Right renal cortex interstitium (tissue), 3 donors: ENCODE measurements around the gene VANGL1. TPM values are rescaled to one million over a fixed set of nuclear protein-coding genes. Genes with fewer than 3 reads are reported as not detected.

Experiments used
- DNase-seq, 3 donors: peaks; one replicate each; pipeline ENCODE4 v3.0.0-alpha.2; 2013; ENCODE audit warnings: low read depth in 3 of 3, low spot score in 2 of 3
- polyA plus RNA-seq, 3 donors: library from polyadenylated mRNA; unstranded; fragments of 120-200 nt; gene quantifications; one replicate each; pipeline ENCODE4 v1.2.1, GENCODE V29; 2013; ENCODE audit not compliant: insufficient read length in 3 of 3

Gene VANGL1
- polyA plus RNA-seq, 3 donors: 14.3 to 15.3 (median 14.5) TPM

DNA sequence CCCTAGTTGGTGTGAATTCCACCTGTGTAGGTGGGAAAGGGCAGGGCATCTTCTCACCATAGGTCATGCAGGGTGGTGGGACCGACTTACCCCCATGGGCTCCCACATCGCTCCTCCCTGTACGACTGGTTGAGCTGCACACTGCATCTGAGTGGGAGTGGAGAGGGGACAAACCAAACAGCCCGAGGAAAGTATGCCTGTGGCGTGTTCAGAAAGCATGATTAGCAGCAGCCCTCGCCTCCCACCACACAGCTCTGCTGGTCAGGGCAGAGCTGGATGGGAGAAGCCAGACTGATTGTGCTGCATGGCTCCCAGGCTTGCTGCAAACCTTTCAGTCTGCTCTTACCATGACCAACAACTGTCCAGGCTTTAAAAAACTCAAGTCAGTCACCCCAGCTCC, 24.4 kb downstream of the VANGL1 start:
- DNase-seq: no peak

DNA sequence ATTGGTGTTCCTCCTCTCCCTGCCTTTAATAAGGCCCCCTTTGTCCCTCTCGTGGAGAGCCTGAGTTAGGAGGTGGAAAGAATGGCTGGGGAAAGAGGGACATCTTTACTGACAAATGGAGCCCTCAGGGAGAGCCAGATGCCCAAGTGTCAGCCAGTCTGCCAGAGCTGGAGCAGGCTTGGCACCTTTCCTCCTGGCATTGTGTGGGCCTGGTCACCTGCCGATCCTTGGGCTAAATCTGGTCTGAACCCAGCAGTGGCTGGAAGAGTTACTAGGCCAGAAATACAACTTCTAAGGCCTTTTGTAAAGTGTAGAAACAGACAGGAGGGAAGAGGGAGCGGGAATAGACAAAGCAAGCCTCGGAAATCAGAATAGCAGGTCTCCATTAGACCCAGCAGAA, 24.9 kb downstream of the VANGL1 start:
- DNase-seq: no peak

DNA sequence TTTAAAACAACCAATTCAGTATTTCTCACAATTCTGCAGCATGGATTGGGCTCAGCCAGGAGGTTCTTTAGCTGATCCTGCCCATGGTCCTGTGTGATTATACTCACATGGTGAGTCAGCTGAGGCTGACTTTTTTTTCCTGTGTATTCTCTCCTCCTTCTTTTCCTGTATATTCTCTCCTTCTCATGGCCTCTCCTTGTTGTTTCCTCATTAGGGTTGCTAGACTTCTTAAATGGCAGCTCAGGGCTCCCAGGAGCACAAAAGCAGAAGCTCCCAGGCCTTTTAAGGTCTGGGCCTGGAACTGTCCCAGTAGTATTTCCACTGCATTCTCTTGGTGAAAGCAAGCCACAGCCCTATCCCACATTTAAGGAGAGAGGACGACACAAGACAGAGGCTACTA, 26.8 kb downstream of the VANGL1 start:
- DNase-seq: no peak

GRCh38 chr1:115669002-115669673, 27.4 kb downstream of the VANGL1 start:
- DNase-seq: no peak

DNA sequence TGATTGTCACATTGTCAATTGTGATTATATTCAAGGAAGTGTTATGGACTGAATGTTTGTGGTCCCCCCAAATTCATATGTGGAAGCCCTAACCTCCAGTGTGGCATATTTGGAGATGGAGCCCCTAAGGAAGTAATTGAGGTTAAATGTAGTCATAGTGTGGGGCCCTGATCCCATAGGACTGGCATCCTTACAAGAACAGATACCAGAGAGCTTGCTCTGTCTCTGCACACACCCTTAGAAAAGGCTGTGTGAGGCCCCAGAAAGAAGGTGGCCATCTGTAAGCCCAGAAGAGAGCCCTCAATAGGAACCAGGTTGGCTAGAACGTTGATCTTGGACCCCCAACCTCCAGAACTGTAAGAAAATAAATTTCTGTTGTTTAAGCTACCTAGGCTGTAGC, 28.1 kb downstream of the VANGL1 start:
- DNase-seq: no peak

GRCh38 chr1:115670476-115671175, 28.9 kb downstream of the VANGL1 start:
- no peak for DNase-seq

DNA sequence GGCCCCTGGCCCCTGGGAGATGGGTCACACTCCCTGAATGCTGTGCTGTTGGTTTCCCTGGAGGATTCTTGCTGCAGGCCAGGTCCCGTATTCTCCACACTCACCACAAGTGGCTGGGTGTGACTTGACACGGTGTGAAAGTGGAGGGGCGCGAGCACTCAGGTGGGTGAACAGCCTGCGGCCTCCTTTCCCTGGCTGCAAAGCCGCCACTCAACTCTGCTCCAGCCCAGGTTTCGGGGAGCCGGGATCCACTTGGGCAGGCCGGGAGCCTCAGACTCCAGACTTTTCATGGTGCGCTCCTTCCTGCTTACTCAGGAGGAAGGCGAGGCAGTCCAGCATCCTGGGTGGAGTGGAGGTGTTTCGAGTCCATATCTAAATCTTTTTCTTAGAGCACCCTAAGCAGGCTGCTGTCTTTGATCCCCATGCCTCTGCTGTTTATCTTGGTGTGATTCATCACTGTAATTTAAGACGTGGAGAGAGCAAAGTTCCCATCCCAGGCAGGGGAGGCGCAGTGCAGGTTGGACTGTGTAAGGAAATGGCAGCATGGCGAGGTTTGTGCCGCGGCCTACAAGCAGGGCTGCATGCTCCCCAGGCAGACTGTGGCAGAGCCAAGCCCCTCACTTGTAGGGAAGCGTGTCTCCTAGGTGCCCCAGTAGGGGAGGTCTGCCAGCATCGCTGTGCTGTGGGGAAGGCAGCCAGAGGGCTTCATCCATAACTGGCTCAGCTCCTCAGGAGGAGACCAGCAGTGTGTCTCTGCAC, 29.6 kb downstream of the VANGL1 start:
- no peak for DNase-seq

- DNase-seq: no peak
Measured at GRCh38 chr1:115672224-115673009, 30.6 kb downstream of the VANGL1 start.

DNA sequence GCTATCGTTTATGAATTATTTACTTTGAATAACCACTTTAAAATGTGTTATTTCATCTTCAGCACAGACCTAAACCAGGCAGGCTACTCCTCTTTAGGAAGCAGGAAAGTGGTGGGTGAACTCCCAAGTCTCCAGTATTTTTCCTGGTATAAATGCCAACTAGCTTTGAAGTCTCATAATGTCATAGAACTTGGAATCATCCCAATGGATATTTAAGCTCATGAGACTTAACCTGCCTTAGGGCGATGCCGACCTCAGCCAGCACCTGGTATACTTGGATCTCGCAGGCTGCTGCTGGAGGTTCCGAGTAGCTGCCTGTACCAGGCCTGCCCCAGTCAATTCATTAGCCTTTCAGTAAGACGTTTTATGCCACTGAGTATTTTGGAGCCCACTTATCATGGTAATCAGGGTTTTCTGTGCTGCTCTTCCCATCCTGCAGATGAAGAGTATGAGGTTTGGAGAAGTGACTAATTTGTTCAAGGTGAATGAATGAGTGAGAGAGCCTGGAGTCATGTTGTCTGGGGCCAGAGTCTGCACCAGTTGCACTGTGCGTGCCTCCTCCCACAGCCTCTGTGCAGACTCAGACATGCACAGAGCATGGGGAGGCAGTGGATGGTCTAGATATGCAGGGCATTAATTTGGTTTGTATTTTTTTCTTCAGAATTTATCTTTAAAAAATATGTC, 34.9 kb downstream of the VANGL1 start:
- no peak for DNase-seq

GRCh38 chr1:115677182-115677555, 35.4 kb downstream of the VANGL1 start:
- DNase-seq: peak in 1 of 3 donors; percentile 38

- DNase-seq: no peak
Measured at GRCh38 chr1:115677565-115677964, 35.8 kb downstream of the VANGL1 start.

- DNase-seq: no peak
Measured at GRCh38 chr1:115678141-115678540, 36.4 kb downstream of the VANGL1 start.

DNA sequence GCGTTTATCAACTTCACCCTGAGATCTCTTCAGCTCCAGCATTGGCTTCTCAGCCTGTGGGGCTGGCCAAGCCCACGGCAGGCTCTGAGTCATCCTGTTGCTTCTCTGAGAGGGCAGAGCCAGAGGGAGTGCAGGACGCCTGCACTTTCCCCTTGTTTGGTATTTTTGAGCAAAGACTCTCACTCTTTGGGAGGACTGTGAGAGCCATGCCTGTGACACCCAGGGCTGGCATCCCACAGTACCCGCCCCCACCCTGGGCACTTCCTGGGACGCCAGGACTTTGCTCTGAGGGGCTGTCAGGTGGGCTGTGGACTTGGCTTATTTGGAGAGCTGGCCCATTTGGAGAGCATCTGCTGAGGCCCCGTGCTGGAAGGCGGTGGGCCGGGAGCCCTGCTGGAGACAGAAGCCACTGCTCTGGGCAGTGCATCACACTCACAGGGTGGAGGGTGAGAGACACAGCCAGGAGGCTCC, 37.4 kb downstream of the VANGL1 start:
- DNase-seq: no peak

DNA sequence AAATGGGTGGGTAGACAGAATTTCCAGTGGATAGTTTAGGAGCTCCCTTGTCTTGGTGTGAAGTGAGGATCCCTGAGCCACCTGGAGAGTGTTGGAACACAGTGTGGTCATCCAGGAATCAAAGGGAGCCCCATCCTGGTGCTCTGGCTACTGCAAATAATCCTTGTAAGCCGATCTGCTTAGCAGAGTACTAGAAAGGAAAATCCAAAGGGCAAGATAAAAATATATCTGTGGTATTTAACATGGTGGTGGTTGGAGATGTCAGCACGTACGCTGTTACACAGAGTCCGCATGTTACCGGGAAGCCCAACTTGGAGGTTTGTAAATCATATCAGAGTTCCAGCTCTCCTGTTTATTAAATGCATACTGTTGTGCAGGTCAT, 39.0 kb downstream of the VANGL1 start:
- DNase-seq: no peak

DNA sequence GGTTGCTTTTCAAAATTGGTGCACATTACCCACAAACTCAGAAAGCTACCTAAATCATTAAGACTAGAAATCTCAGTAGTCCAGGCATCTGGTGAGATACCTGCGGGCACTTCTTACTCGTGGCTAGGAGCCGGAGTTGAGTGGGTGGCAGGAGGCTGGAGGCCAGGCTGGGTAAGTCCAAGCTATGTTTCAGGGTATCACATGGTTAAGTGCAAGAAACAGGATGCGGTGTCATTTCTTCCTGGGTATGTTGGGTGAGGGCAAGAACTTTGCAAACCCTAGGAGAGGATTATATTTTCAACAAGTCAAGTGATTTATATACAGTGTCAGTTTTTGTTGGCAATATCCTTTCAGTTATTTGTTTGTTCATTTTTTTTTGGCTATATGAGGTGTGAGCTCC, 41.0 kb downstream of the VANGL1 start:
- no peak for DNase-seq

- no peak for DNase-seq
Measured at GRCh38 chr1:115685029-115685705, 43.4 kb downstream of the VANGL1 start.

DNA sequence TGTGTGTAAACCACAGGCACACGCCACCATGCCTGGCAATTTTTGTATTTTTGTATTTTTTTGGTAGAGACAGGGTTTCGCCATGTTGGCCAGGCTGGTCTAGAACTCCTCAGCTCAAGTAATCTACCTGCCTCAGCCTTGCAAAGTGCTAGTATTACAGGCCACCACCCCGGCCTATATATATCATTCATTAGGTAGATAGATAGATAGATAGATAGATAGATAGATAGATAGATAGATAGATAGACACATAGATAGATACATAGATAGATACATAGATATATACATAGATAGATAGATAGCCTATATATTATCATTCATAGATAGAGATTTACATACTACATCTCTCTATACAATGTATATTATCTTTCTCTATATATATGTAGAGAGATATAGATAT, 46.0 kb downstream of the VANGL1 start:
- DNase-seq: no peak

GRCh38 chr1:115690972-115691371, 49.2 kb downstream of the VANGL1 start:
- no peak for DNase-seq

DNA sequence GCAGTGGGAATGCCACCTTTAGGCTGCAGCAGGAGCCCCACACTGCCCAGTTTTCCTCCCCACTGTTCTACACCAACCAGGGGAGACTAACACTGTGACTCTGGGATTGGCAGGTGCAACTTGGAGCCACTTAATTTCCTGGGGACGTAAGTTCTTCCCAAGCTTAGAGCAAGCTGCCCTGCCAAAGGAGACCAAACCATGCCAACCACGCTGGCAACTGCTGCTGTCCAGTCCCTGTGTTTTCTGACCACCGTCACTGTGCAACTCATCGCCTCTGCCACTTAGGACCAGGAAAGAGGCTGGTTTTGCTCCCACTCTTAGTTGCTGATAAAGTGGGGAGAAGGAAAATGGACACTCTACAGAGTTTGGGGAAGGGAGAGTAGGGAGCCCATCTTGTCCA, 50.5 kb downstream of the VANGL1 start:
- no peak for DNase-seq

- DNase-seq: no peak
Measured at GRCh38 chr1:115694805-115695204, 53.0 kb downstream of the VANGL1 start.
